OCI-LY3 (cell line): ENCODE results near the gene ENHO.

Experiments used
- H2AFZ ChIP-seq: fragments of 200-600, 300-600 bp; shearing (Covaris generic); 2 replicates; pipeline ENCODE4 v1.6.0; 2014; ENCODE audit warnings: antibody characterized with exemption, low read depth, low read length
- H3K27ac ChIP-seq: fragments of 200-600, 300-600 bp; sonication (generic); 2 replicates; pipeline ENCODE4 v1.5.1; 2014; ENCODE audit warnings: mild to moderate bottlenecking, low read length, moderate library complexity, mixed read lengths
- H3K27me3 ChIP-seq: fragments of 200-600, 300-600 bp; sonication (generic); 2 replicates; pipeline ENCODE4 v1.6.1; 2014; ENCODE audit warnings: low read depth, low read length, mixed read lengths
- H3K36me3 ChIP-seq: fragments of 200-600, 300-600 bp; sonication (generic); replicated peaks from 2 replicates; pipeline ENCODE3; 2014; ENCODE audit warnings: low read depth, low read length, mixed read lengths
- H3K4me1 ChIP-seq: fragments of 300-600, 200-600 bp; sonication (generic); 2 replicates; pipeline ENCODE4 v1.6.1; 2014; ENCODE audit warnings: low read length, mixed read lengths
- H3K4me2 ChIP-seq: fragments of 200-600, 300-600 bp; sonication (generic); 2 replicates; pipeline ENCODE4 v1.6.1; 2014; ENCODE audit warnings: low read length, mixed read lengths
- H3K4me3 ChIP-seq: fragments of 300-600, 200-600 bp; sonication (generic); 2 replicates; pipeline ENCODE4 v1.5.1; 2014; ENCODE audit warnings: antibody characterized with exemption, mild to moderate bottlenecking, low read length, moderate library complexity
- H3K79me2 ChIP-seq: fragments of 300-600, 200-600 bp; shearing (Covaris generic); 2 replicates; pipeline ENCODE4 v1.6.1; 2014; ENCODE audit warnings: mild to moderate bottlenecking, low read length, mixed read lengths
- H3K9ac ChIP-seq: fragments of 300-600, 200-600 bp; shearing (Covaris generic); 2 replicates; pipeline ENCODE4 v1.6.0; 2014; ENCODE audit warnings: mild to moderate bottlenecking, low read length, moderate library complexity
- H3K9me3 ChIP-seq: fragments of 200-600, 300-600 bp; shearing (Covaris generic); 2 replicates; pipeline ENCODE4 v1.6.1; 2014; ENCODE audit warnings: low read length, mixed read lengths; ENCODE audit not compliant: insufficient read depth
- H4K20me1 ChIP-seq: fragments of 200-600, 300-600 bp; sonication (generic); 2 replicates; pipeline ENCODE4 v1.6.1; 2016; ENCODE audit warnings: low read length, mixed read lengths; ENCODE audit not compliant: insufficient read depth
- EZH2phosphoT487 ChIP-seq: fragments of 200-600 bp; shearing (Covaris generic); IDR thresholded peaks from 2 replicates; pipeline ENCODE4 v1.6.1; 2018; ENCODE audit warnings: antibody characterized with exemption, mixed run types, low read depth
- TF ChIP-seq, protein P1 (sequence below): fragments of 200-600, 300-600 bp; sonication (generic); IDR thresholded peaks from 2 replicates; pipeline ENCODE4 v1.5.1; 2014; ENCODE audit warnings: antibody characterized with exemption, low read length, low read depth

ENHO gene

DNA sequence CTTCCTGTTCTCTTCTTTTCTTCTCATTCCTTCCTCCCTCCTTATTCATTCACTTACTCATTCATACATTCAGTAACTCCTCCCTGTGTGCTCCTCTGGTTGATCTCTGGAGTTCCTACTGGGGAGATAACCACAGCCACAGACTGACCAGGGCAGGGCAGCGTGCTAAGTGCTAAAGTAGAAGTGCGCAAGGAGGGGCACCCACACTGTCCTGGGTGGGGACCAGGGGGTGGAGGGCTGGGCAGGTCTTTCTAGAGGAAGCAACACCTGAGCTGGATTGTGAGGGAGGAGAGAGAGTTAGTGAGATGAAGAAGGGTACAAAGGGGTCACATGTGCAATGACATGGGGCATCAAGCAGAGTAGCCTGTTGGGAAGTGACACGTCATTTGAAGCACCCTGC, 13.8 kb downstream of the ENHO start:
- Histone ChIP-seq H3K9me3 (no peaks in the 10 kb centered on the region), H3K36me3 (no peaks in the 10 kb centered on the region), H2AFZ (no peak overlapping the region), H3K27me3 (peaks cover 16% of the 10 kb centered on the region), H4K20me1 (no peaks in the 10 kb centered on the region), H3K9ac (no peak overlapping the region), H3K79me2 (no peaks in the 10 kb centered on the region), H3K27ac (no peak overlapping the region), H3K4me3 (no peak overlapping the region), H3K4me2 (no peak overlapping the region), H3K4me1 (no peaks in the 10 kb centered on the region; the same call in 1 of the 2 replicates)
- TF ChIP-seq EZH2phosphoT487 = no peak
- TF ChIP-seq, protein P1, sequence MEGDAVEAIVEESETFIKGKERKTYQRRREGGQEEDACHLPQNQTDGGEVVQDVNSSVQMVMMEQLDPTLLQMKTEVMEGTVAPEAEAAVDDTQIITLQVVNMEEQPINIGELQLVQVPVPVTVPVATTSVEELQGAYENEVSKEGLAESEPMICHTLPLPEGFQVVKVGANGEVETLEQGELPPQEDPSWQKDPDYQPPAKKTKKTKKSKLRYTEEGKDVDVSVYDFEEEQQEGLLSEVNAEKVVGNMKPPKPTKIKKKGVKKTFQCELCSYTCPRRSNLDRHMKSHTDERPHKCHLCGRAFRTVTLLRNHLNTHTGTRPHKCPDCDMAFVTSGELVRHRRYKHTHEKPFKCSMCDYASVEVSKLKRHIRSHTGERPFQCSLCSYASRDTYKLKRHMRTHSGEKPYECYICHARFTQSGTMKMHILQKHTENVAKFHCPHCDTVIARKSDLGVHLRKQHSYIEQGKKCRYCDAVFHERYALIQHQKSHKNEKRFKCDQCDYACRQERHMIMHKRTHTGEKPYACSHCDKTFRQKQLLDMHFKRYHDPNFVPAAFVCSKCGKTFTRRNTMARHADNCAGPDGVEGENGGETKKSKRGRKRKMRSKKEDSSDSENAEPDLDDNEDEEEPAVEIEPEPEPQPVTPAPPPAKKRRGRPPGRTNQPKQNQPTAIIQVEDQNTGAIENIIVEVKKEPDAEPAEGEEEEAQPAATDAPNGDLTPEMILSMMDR = no peak

DNA sequence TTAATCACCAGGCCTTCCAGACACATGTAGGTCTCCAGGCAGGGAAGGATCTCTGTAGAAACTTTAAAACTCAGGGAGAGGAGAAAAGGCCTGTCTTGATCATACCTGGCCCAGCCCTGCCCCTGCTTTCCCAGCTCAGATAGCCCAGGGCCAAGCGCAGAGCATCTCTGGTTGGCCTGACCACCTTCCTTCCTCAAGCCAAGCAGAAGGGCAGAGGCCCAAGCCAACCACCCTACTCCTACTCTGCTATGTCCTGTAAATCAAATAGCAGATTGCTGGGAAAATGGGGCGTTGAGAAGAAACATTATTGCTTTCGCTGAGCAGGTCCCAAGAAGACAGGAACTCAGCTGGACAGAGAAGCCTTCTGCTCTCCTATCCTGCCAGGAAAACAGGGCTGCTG, 14.3 kb downstream of the ENHO start:
- no peak overlapping the region for H2AFZ ChIP-seq
- no peaks in the 10 kb centered on the region; the same call in 1 of the 2 replicates for H3K4me1 ChIP-seq
- H3K4me3 ChIP-seq = no peak overlapping the region
- no peak overlapping the region for H3K4me2 ChIP-seq
- no peaks in the 10 kb centered on the region for H3K36me3 ChIP-seq
- H3K79me2 ChIP-seq = no peaks in the 10 kb centered on the region
- peaks cover 16% of the 10 kb centered on the region for H3K27me3 ChIP-seq
- TF ChIP-seq EZH2phosphoT487 = no peak
- TF ChIP-seq, protein P1 = no peak
- no peaks in the 10 kb centered on the region for H4K20me1 ChIP-seq
- H3K9me3 ChIP-seq = no peaks in the 10 kb centered on the region
- no peak overlapping the region for H3K27ac ChIP-seq
- no peak overlapping the region for H3K9ac ChIP-seq

DNA sequence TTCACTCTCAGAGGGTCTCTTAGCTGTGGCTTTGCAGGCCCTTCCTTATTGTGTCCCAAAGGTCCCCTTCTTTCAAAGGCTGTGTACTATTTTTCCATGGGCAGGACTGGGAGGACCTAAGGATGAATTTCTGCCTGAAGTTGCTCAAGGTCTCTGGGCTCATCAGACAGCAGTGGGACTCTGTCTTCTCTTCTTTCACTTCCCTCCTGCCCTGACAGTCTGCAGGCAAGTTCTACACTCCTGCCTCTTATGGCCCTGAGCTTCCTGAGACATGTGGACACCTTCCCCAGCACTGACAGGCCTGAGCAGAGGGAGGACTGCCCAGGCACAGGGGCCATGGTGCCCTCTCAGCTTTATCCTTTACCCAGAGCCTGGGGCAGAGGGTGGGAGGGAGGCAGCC, 14.8 kb downstream of the ENHO start:
- H3K4me1 ChIP-seq = no peaks in the 10 kb centered on the region; the same call in 1 of the 2 replicates
- H3K27ac ChIP-seq = no peak overlapping the region
- H3K4me2 ChIP-seq = no peak overlapping the region
- H3K9ac ChIP-seq = no peak overlapping the region
- no peaks in the 10 kb centered on the region for H4K20me1 ChIP-seq
- TF ChIP-seq, protein P1 = no peak
- no peak for TF ChIP-seq EZH2phosphoT487
- peaks cover 16% of the 10 kb centered on the region for H3K27me3 ChIP-seq
- H3K9me3 ChIP-seq = no peaks in the 10 kb centered on the region
- no peak overlapping the region for H3K4me3 ChIP-seq
- H3K36me3 ChIP-seq = no peaks in the 10 kb centered on the region
- H2AFZ ChIP-seq = no peak overlapping the region
- H3K79me2 ChIP-seq = no peaks in the 10 kb centered on the region

DNA sequence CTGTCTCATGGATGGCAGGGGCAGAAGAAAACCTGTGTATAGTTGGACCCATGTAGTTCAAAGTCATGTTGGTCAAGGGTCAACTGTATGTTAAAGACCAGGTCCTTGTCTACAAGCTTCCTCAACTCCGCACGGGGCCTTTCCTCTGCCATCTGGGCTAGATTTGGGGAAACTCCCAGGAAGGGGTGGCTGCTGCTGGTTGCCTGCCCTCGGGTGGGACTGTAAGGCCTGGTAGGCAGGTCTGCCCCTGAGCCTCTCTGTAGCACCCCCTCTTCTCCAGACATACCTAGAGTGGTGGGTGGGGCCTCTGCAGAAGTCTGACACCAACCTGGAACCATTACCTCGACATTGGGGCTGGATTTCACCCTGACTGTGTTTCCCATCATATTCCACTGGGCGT, 15.2 kb downstream of the ENHO start:
- H3K4me3 ChIP-seq = no peak overlapping the region
- H3K36me3 ChIP-seq = no peaks in the 10 kb centered on the region
- no peaks in the 10 kb centered on the region; the same call in 1 of the 2 replicates for H3K4me1 ChIP-seq
- no peaks in the 10 kb centered on the region for H4K20me1 ChIP-seq
- no peak overlapping the region for H2AFZ ChIP-seq
- H3K9ac ChIP-seq = no peak overlapping the region
- H3K27ac ChIP-seq = no peak overlapping the region
- H3K4me2 ChIP-seq = no peak overlapping the region
- peaks cover 16% of the 10 kb centered on the region for H3K27me3 ChIP-seq
- TF ChIP-seq EZH2phosphoT487 = no peak
- TF ChIP-seq, protein P1 = no peak
- no peaks in the 10 kb centered on the region for H3K79me2 ChIP-seq
- no peaks in the 10 kb centered on the region for H3K9me3 ChIP-seq
